Endothelial cell of umbilical vein (primary cell): Measurements from ENCODE around the gene HSPG2. TPM values are rescaled to one million over a fixed set of nuclear protein-coding genes. Genes with fewer than 3 reads are reported as not detected.

ENCODE experiments used
- BruUV-seq: library from RNA; stranded (reverse); fragments of 400-500 nt; replicated peaks from 2 replicates; lab custom pipeline; 2021; lab: Mats Ljungman, UMichigan
- CTCF ChIA-PET: fragments of 300-600, 350-600 bp; sonication (Branson Sonifier 250); formaldehyde crosslinking; loops from one replicate; lab custom pipeline; 2021; ENCODE audit warnings: antibody characterized with exemption, inconsistent platforms; lab: Charles Lee
- POLR2A ChIA-PET: fragments of 300-600, 350-600 bp; sonication (Branson Sonifier 250); formaldehyde crosslinking; loops from one replicate; lab custom pipeline; 2021; ENCODE audit warnings: antibody characterized with exemption, inconsistent platforms; lab: Charles Lee
- DNase-seq: peaks from one replicate; pipeline ENCODE4 v3.0.0-alpha.2; 2011; ENCODE audit warnings: low read depth, low spot score
- FAIRE-seq: peaks from 2 replicates; lab custom pipeline; 2011; peaks lifted over from hg19 to GRCh38; lab: Jason Lieb, UNC
- H2AFZ ChIP-seq: 2 replicates; pipeline ENCODE4 v1.6.0; 2012; ENCODE audit warnings: low read depth, low read length, control low read depth, inconsistent platforms
- H3K27ac ChIP-seq: 2 replicates; pipeline ENCODE4 v1.5.1; 2011; ENCODE audit warnings: low read depth, mild to moderate bottlenecking, control low read depth, low read length, moderate library complexity; ENCODE audit not compliant: insufficient read depth
- H3K27me3 ChIP-seq, 2 experiments: 2 replicates each; pipeline versions ENCODE4 v1.6.0 to v1.6.1; 2011; ENCODE audit warnings: low read length in 2 of 2, mixed read lengths in 1 of 2; ENCODE audit not compliant: control insufficient read depth in 2 of 2, insufficient read depth in 2 of 2
- H3K36me3 ChIP-seq, 2 experiments: 2 replicates in 1 of 2; 3 replicates in 1 of 2; pipeline ENCODE4 v1.5.1; 2011; ENCODE audit warnings: low read length in 2 of 2, mild to moderate bottlenecking in 1 of 2, moderate library complexity in 1 of 2; ENCODE audit not compliant: control insufficient read depth in 2 of 2, insufficient read depth in 2 of 2; ENCODE audit errors: extremely low read depth in 1 of 2
- H3K4me1 ChIP-seq: 3 replicates; pipeline ENCODE4 v1.5.1; 2011; ENCODE audit warnings: mild to moderate bottlenecking, low read length; ENCODE audit not compliant: control insufficient read depth, insufficient read depth; ENCODE audit errors: extremely low read depth
- H3K4me2 ChIP-seq: 2 replicates; pipeline ENCODE4 v1.6.1; 2011; ENCODE audit warnings: low read length, control low read depth, mixed read lengths; ENCODE audit not compliant: insufficient read depth
- H3K4me3 ChIP-seq, 3 experiments: fragments of 200-600 bp in 1 of 3; sonication (generic), shearing (Covaris generic) in 1 of 3; replicated peaks in 1 of 3; 2 replicates each; pipeline ENCODE4 v1.5.1; 2011 to 2016; ENCODE audit warnings: control low read depth in 3 of 3, low read length in 3 of 3, mild to moderate bottlenecking in 2 of 3, inconsistent platforms in 1 of 3, low read depth in 1 of 3, moderate library complexity in 1 of 3; ENCODE audit not compliant: insufficient read depth in 1 of 3
- H3K79me2 ChIP-seq: 2 replicates; pipeline ENCODE4 v1.6.0; 2012; ENCODE audit warnings: low read length, inconsistent platforms; ENCODE audit not compliant: control insufficient read depth, insufficient read depth
- H3K9ac ChIP-seq: replicated peaks from 2 replicates; pipeline ENCODE3; 2011; ENCODE audit warnings: low read length, control low read depth; ENCODE audit not compliant: insufficient read depth; ENCODE audit errors: extremely low read depth
- H3K9me1 ChIP-seq: replicated peaks from 3 replicates; pipeline ENCODE4 v1.6.0; 2011; ENCODE audit warnings: mild to moderate bottlenecking, low read length; ENCODE audit not compliant: control insufficient read depth, insufficient read depth; ENCODE audit errors: extremely low read depth
- H3K9me3 ChIP-seq: replicated peaks from 2 replicates; pipeline ENCODE4 v1.5.1; 2012; ENCODE audit warnings: low read length, inconsistent platforms; ENCODE audit not compliant: control insufficient read depth, insufficient read depth
- H4K20me1 ChIP-seq: replicated peaks from 2 replicates; pipeline ENCODE3; 2011; ENCODE audit warnings: mild to moderate bottlenecking, low read length; ENCODE audit not compliant: control insufficient read depth, insufficient read depth; ENCODE audit errors: extremely low read depth
- CTCF ChIP-seq, 2 donors: IDR thresholded peaks; 1 replicate in 1 of 2; 2 replicates in 1 of 2; pipeline ENCODE4 v1.5.1; 2011; ENCODE audit warnings: low read length in 2 of 2, mild to moderate bottlenecking in 2 of 2, moderate library complexity in 2 of 2, control low read depth in 1 of 2, inconsistent platforms in 1 of 2, low read depth in 1 of 2; ENCODE audit not compliant: insufficient read depth in 1 of 2; ENCODE audit errors: extremely low read depth in 1 of 2
- EZH2 ChIP-seq: IDR thresholded peaks from 2 replicates; pipeline ENCODE4 v1.6.1; 2012; ENCODE audit warnings: borderline replicate concordance, low read depth, mild to moderate bottlenecking, moderate library complexity, low read length, inconsistent platforms; ENCODE audit not compliant: severe bottlenecking
- FOS ChIP-seq: IDR thresholded peaks from 2 replicates; pipeline ENCODE4 v1.6.1; 2011; ENCODE audit warnings: mild to moderate bottlenecking, low read length, moderate library complexity, borderline replicate concordance; ENCODE audit not compliant: insufficient read depth
- GATA2 ChIP-seq: IDR thresholded peaks from 2 replicates; pipeline ENCODE4 v1.7.0; 2011; ENCODE audit warnings: low read depth, mild to moderate bottlenecking, moderate library complexity, mixed read lengths, low read length; ENCODE audit not compliant: insufficient read length, insufficient read depth
- JUN ChIP-seq: IDR thresholded peaks from 2 replicates; pipeline ENCODE4 v1.6.1; 2011; ENCODE audit warnings: borderline replicate concordance, low read depth; ENCODE audit not compliant: insufficient read length, insufficient read depth
- MYC ChIP-seq: IDR thresholded peaks from one replicate; pipeline ENCODE4 v1.6.1; 2011; ENCODE audit warnings: mild to moderate bottlenecking, low read depth, low read length
- POLR2A ChIP-seq: IDR thresholded peaks from 2 replicates; pipeline ENCODE4 v1.6.1; 2012; ENCODE audit warnings: low read depth, mild to moderate bottlenecking, control low read depth, low read length
- POLR2AphosphoS5 ChIP-seq: IDR thresholded peaks from 2 replicates; pipeline ENCODE4 v1.6.1; 2012; ENCODE audit warnings: low read depth, mild to moderate bottlenecking, control low read depth, low read length, moderate library complexity; ENCODE audit not compliant: insufficient read depth
- dilution Hi-C: fragments of 300-500 bp; cut with MboI; formaldehyde crosslinking; loops from one replicate; pipeline ENCODE4 v1.15.0; 2019; ENCODE audit warnings: low sequenced_read_pairs; ENCODE audit not compliant: extremely low pct_ligation_motif_present
- intact Hi-C: fragments of 100-400 bp; cut with micrococcal nuclease; formaldehyde crosslinking; loops from one replicate; pipeline ENCODE4 v1.10.0; 2022
- polyA plus RNA-seq, 4 experiments: library from polyadenylated mRNA; depleted of rRNA in 3 of 4; stranded (reverse) in 3 of 4; unstranded in 1 of 4; fragments of >200 nt; gene quantifications; 2 replicates each; pipeline versions ENCODE4 v1.2.1 to v1.2.3, GENCODE V29; 2011 to 2012; ENCODE audit warnings: missing spikeins in 1 of 4
- total RNA-seq: library from RNA; stranded (reverse); gene quantifications from 2 replicates; pipeline ENCODE4 v1.2.3, GENCODE V29; 2021
- TF ChIP-seq, protein P1 (sequence below): IDR thresholded peaks from 2 replicates; pipeline ENCODE4 v1.6.1; 2011; ENCODE audit not compliant: insufficient read depth, insufficient read length

Gene HSPG2
- total and polyA plus RNA-seq, 2 donors (not counting 3 experiments of a cell fraction or from before 2014, with no cell fraction given), result 734 to 3,499 TPM

DNA sequence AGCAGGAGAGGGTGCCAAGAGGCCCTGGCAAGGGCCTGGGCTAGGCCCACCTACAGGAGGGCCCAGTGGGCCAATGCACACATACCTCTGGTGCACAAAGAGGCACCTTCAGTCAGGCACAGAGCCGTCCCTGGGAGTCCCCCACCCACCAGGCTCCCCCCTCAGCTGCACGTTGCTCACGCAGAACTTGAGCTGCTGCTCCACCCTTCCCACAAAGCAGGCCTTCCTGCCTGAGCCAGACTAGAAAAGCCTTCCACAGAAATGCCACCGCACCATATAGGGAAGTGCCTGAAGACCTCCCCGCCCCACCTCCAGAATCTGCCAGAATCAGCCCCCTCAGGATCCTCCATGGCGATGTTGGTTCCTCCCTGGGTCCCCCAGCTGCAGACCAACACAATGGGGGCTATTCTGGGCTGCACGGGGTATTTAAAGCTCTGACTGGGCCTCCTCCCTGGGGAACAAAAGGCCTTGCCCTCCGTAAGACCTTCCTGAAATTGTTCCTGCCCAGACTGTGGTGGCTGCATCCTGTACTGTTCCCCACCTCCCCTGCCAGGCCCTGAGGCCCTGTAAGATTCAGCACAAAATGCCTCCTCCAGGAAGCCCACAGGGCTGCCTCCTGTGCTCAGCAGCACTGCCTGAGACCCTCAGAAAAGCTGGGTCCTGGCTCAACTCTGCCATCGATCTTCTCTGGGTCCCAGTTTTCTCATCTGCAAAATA lies 27.2 kb downstream of the HSPG2 start:
- H3K27me3 ChIP-seq, result no peaks in the 10 kb centered on the region
- no peaks in the 10 kb centered on the region for H3K9me1 ChIP-seq
- peak overlapping the region; percentile 94 for H3K27ac ChIP-seq
- H4K20me1 ChIP-seq, result no peaks in the 10 kb centered on the region
- H3K9ac ChIP-seq, result peak overlapping the region; percentile 78
- BruUV-seq, result no TSS peak
- FAIRE-seq, result peak; percentile 88
- dilution Hi-C loops, result no loop called here
- ChIA-PET CTCF (interaction anchor here (0.8 to 2.4 kb wide), 7 partner anchors 10 to 54 kb away, joined by 3 to 13 read pairs (median 5); no protein-coding TSS in a partner anchor), POLR2A (interaction anchor here (0.6 to 1.5 kb wide), 5 partner anchors 10 to 30 kb away, joined by 3 to 15 read pairs (median 7); no protein-coding TSS in a partner anchor)
- TF ChIP-seq EZH2 (no peak), CTCF (IDR thresholded peaks at IDR 0.05; ENCODE audit: extremely low read depth in 1 of 2, insufficient read depth in 1 of 2, low read depth in 1 of 2, low read length in 2 of 2) (no peak), FOS (peak; percentile 8), POLR2A (peak; percentile 88), GATA2 (no peak), JUN (peak; percentile 29), POLR2AphosphoS5 (peak; percentile 52), MYC (no peak)
- TF ChIP-seq, protein P1, sequence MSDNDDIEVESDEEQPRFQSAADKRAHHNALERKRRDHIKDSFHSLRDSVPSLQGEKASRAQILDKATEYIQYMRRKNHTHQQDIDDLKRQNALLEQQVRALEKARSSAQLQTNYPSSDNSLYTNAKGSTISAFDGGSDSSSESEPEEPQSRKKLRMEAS, result peak; percentile 63
- H3K4me1 ChIP-seq, result peaks cover 95% of the 10 kb centered on the region
- DNase-seq, result peak; percentile 96
- peaks cover 8 to 24% of the 10 kb centered on the region in 2 experiments for H3K36me3 ChIP-seq
- H3K79me2 ChIP-seq, result peaks cover 94% of the 10 kb centered on the region
- H3K9me3 ChIP-seq, result no peaks in the 10 kb centered on the region
- H2AFZ ChIP-seq, result no peak overlapping the region
- peak overlapping the region; percentile 29 for H3K4me2 ChIP-seq
- intact Hi-C loops, result loop anchor here (1.0 to 2.0 kb wide), 3 partner anchors 11 to 65 kb away; no protein-coding TSS in a partner anchor
- no peak overlapping the region for H3K4me3 ChIP-seq
